HepG2 (cell line): Measurements from ENCODE around the gene CTRB2. TPM values are rescaled to one million over a fixed set of nuclear protein-coding genes. Genes with fewer than 3 reads are reported as not detected.
"Not testable (repeated sequence)": the region's sequence is repeated elsewhere in the genome, so short reads cannot be mapped to it uniquely, and the experiment has no call there.

Experiments used
- ATAC-seq: fragments of 200-7000 bp; cut with Tn5 transposase; 3 replicates; pipeline ENCODE4 v1.9.1; 2020; ENCODE audit warnings: mild to moderate bottlenecking, moderate library complexity
- BruUV-seq: library from RNA; stranded (reverse); fragments of 400-500 nt; replicated peaks from 2 replicates; lab custom pipeline; 2021; lab: Mats Ljungman, UMichigan
- CTCF ChIA-PET: fragments of 300-600 bp; formaldehyde crosslinking; extraction: SDS; loops from one replicate; lab custom pipeline; 2021; ENCODE audit warnings: low total read pairs, inconsistent platforms, low intra/inter-chr PET ratio; lab: Yijun Ruan, JAX
- POLR2A ChIA-PET: fragments of 350-600 bp; sonication (Branson Sonifier 250); formaldehyde crosslinking; loops from one replicate; lab custom pipeline; 2020; ENCODE audit warnings: antibody characterized with exemption, inconsistent platforms; lab: Yijun Ruan, JAX
- DNase-seq: peaks from one replicate; pipeline ENCODE4 v3.0.0-alpha.2; 2015; ENCODE audit warnings: low spot score
- FAIRE-seq: peaks from 3 replicates; lab custom pipeline; 2011; peaks lifted over from hg19 to GRCh38; lab: Jason Lieb, UNC
- H2AFZ ChIP-seq: one replicate; pipeline ENCODE4 v1.6.1; 2011; ENCODE audit warnings: low read length, inconsistent platforms
- H3K27ac ChIP-seq: fragments of 300-600 bp; 3 replicates; pipeline ENCODE4 v1.8.0; 2011; ENCODE audit warnings: mixed run types, mild to moderate bottlenecking, mixed read lengths, low read length, inconsistent platforms; ENCODE audit not compliant: insufficient read depth; ENCODE audit errors: extremely low read length
- H3K27me3 ChIP-seq, 2 experiments: fragments of 200-600 bp in 1 of 2; 2 replicates in 1 of 2; 3 replicates in 1 of 2; pipeline versions ENCODE4 v1.6.0 to v1.8.0; 2011; ENCODE audit warnings: low read length in 2 of 2, mild to moderate bottlenecking in 2 of 2, moderate library complexity in 2 of 2, inconsistent platforms in 1 of 2; ENCODE audit not compliant: insufficient read depth in 2 of 2, control insufficient read depth in 1 of 2
- H3K36me3 ChIP-seq, 2 experiments: fragments of 200-600 bp in 1 of 2; replicated peaks in 1 of 2; 2 replicates in 1 of 2; 3 replicates in 1 of 2; pipeline versions ENCODE4 v1.5.1 to v1.8.0; 2011; ENCODE audit warnings: low read length in 2 of 2, inconsistent platforms in 1 of 2; ENCODE audit not compliant: insufficient read depth in 2 of 2, control insufficient read depth in 1 of 2
- H3K4me1 ChIP-seq: 2 replicates; pipeline ENCODE4 v1.5.1; 2012; ENCODE audit warnings: low read length, inconsistent platforms; ENCODE audit not compliant: insufficient read depth
- H3K4me2 ChIP-seq: 2 replicates; pipeline ENCODE4 v1.6.0; 2011; ENCODE audit warnings: low read depth, low read length, inconsistent platforms
- H3K4me3 ChIP-seq, 3 experiments: fragments of 200-600 bp in 1 of 3; sonication (generic), shearing (Covaris generic) in 1 of 3; replicated peaks in 1 of 3; 2 replicates each; pipeline ENCODE4 v1.5.1; 2011 to 2016; ENCODE audit warnings: low read length in 3 of 3, inconsistent platforms in 2 of 3, low read depth in 2 of 3, mild to moderate bottlenecking in 2 of 3, control low read depth in 1 of 3, mixed read lengths in 1 of 3; ENCODE audit not compliant: insufficient read depth in 1 of 3
- H3K79me2 ChIP-seq: one replicate; pipeline ENCODE4 v1.6.1; 2011; ENCODE audit warnings: low read length, inconsistent platforms; ENCODE audit not compliant: insufficient read depth
- H3K9ac ChIP-seq: 2 replicates; pipeline ENCODE4 v1.6.0; 2011; ENCODE audit warnings: mild to moderate bottlenecking, low read depth, low read length, inconsistent platforms; ENCODE audit not compliant: insufficient read depth
- H3K9me3 ChIP-seq: 2 replicates; pipeline ENCODE4 v1.5.1; 2012; ENCODE audit warnings: mild to moderate bottlenecking, low read length
- H4K20me1 ChIP-seq: 2 replicates; pipeline ENCODE4 v1.6.0; 2011; ENCODE audit warnings: inconsistent platforms, mild to moderate bottlenecking, low read length, moderate library complexity; ENCODE audit not compliant: insufficient read depth
- AGO2 ChIP-seq: fragments of 200-400 bp; formaldehyde crosslinking; optimal IDR thresholded peaks from 2 replicates; pipeline ENCODE3; 2017; ENCODE audit warnings: mild to moderate bottlenecking, low read depth, low read length, moderate library complexity
- AKAP8 ChIP-seq: sonication (generic); formaldehyde crosslinking; IDR thresholded peaks from 2 replicates; pipeline ENCODE4 v1.5.1; 2020; ENCODE audit warnings: mild to moderate bottlenecking, missing genetic modification reagents
- HNRNPLL ChIP-seq: fragments of 200-400 bp; formaldehyde crosslinking; IDR thresholded peaks from 2 replicates; pipeline ENCODE4 v1.6.1; 2017; ENCODE audit warnings: mild to moderate bottlenecking, low read depth, low read length; ENCODE audit not compliant: poor library complexity, severe bottlenecking
- KDM2A ChIP-seq: sonication (generic); formaldehyde crosslinking; IDR thresholded peaks from 2 replicates; pipeline ENCODE4 v1.4.0; 2020; ENCODE audit warnings: low read depth, missing genetic modification reagents, borderline replicate concordance
- PCBP1 ChIP-seq: fragments of 200-400 bp; formaldehyde crosslinking; IDR thresholded peaks from 2 replicates; pipeline ENCODE4 v1.6.1; 2017; ENCODE audit warnings: mild to moderate bottlenecking, low read depth, low read length, borderline replicate concordance
- RBFOX2 ChIP-seq: fragments of 200-400 bp; formaldehyde crosslinking; IDR thresholded peaks from 2 replicates; pipeline ENCODE4 v1.6.1; 2017; ENCODE audit warnings: low read depth, mild to moderate bottlenecking, low read length
- SAFB2 ChIP-seq: sonication (generic); formaldehyde crosslinking; IDR thresholded peaks from 2 replicates; pipeline ENCODE4 v1.5.1; 2020; ENCODE audit warnings: missing genetic modification reagents, low read depth, mild to moderate bottlenecking, borderline replicate concordance
- SPEN ChIP-seq: sonication (generic); formaldehyde crosslinking; IDR thresholded peaks from 2 replicates; pipeline ENCODE4 v1.5.1; 2020; ENCODE audit warnings: low read depth, mild to moderate bottlenecking, missing genetic modification reagents
- ZBTB42 ChIP-seq: sonication (generic); formaldehyde crosslinking; IDR thresholded peaks from 2 replicates; pipeline ENCODE4 v1.5.0; 2020; ENCODE audit warnings: mild to moderate bottlenecking, missing genetic modification reagents
- ZFY ChIP-seq: sonication (generic); formaldehyde crosslinking; IDR thresholded peaks from 2 replicates; pipeline ENCODE4 v1.4.0; 2020; ENCODE audit warnings: missing genetic modification reagents
- ZNF274 ChIP-seq: sonication (generic); formaldehyde crosslinking; IDR thresholded peaks from 2 replicates; pipeline ENCODE4 v1.5.1; 2020; ENCODE audit warnings: mild to moderate bottlenecking, missing genetic modification reagents
- WGBS: methylation state at CpG from one replicate; pipeline ENCODE4 v1.1.6; 2017; ENCODE audit warnings: low lambda C conversion rate; 5-methylcytosine and 5-hydroxymethylcytosine counted together
- in situ Hi-C: cut with HindIII; loops from 2 replicates; pipeline ENCODE4 v1.10.0; 2017; ENCODE audit warnings: low pct_unique_long_range_greater_than_20kb; ENCODE audit not compliant: extremely low pct_ligation_motif_present
- intact Hi-C: fragments of 100-400 bp; cut with micrococcal nuclease; formaldehyde crosslinking; loops from one replicate; pipeline ENCODE4 v1.10.0; 2022; ENCODE audit not compliant: unreplicated experiment
- polyA plus RNA-seq, 8 experiments: library from polyadenylated mRNA; depleted of rRNA in 3 of 8; stranded (reverse) in 7 of 8; unstranded in 1 of 8; fragments of >200 nt; fragmentation: Illumina TruSeq in 4 of 8; extraction: Trizol in 4 of 8; gene quantifications; 2 replicates each; pipeline versions ENCODE4 v1.2.1 to v1.2.3, GENCODE V29; 2011 to 2016; ENCODE audit warnings: low read depth in 4 of 8, missing spikeins in 1 of 8, mixed read lengths in 1 of 8; ENCODE audit not compliant: insufficient read depth in 1 of 8
- total RNA-seq, 5 experiments: library from RNA; depleted of rRNA; stranded (reverse); fragments of >200 nt; fragmentation: Illumina TruSeq; extraction: Trizol; gene quantifications; 2 replicates each; pipeline ENCODE4 v1.2.3, GENCODE V29; 2016; ENCODE audit warnings: low read depth in 1 of 5
- TF ChIP-seq, protein P1 (sequence below): sonication (generic); formaldehyde crosslinking; IDR thresholded peaks from 2 replicates; pipeline ENCODE4 v1.9.0; 2022; ENCODE audit warnings: missing genetic modification reagents, mild to moderate bottlenecking, borderline replicate concordance

CTRB2 gene
- total and polyA plus RNA-seq, 2 of the 13 experiments (the other 11 are each of a cell fraction or from before 2014, with no cell fraction given) = 0.13 TPM; not detected in 1

DNA sequence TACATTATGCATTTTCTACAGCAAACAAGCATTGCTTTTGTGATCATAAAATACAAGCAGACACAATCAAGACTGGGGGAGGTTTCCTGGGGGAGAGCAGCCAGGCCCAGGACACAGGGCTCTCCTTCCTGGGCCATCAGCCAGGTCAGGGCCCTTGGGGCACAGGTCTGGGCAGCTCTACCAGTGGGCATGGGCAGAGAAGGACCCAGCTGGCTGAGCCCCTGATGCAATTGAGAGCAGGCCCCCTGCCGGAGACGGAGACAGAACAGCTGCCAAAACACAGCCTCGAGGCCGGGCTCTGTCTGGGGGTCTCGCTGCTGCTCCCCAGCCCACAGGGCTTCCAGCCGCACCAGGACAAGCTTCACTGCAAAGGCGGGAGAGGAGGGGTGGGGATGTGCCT lies 33.7 kb upstream of the CTRB2 start:
- H3K79me2 ChIP-seq = peaks cover 66% of the 10 kb centered on the region
- H2AFZ ChIP-seq, in situ Hi-C loops, H4K20me1 ChIP-seq, DNase-seq, CTCF ChIA-PET, ATAC-seq, FAIRE-seq, H3K4me3 ChIP-seq, H3K27ac ChIP-seq, H3K4me2 ChIP-seq, H3K9ac ChIP-seq, BruUV-seq, H3K27me3 ChIP-seq, intact Hi-C loops, H3K9me3 ChIP-seq: not testable (repeated sequence)
- POLR2A ChIA-PET = interaction anchor here (2.1 kb wide), 1 partner anchor 65 kb away, joined by 7 read pairs; no protein-coding TSS in a partner anchor
- peak; percentile 22 for TF ChIP-seq HNRNPLL
- H3K4me1 ChIP-seq = peaks cover 72% of the 10 kb centered on the region
- H3K36me3 ChIP-seq = peaks cover 39 to 47% of the 10 kb centered on the region in 2 experiments
- 96% methylated on average over 7 of the region's 7 CpGs for WGBS

DNA sequence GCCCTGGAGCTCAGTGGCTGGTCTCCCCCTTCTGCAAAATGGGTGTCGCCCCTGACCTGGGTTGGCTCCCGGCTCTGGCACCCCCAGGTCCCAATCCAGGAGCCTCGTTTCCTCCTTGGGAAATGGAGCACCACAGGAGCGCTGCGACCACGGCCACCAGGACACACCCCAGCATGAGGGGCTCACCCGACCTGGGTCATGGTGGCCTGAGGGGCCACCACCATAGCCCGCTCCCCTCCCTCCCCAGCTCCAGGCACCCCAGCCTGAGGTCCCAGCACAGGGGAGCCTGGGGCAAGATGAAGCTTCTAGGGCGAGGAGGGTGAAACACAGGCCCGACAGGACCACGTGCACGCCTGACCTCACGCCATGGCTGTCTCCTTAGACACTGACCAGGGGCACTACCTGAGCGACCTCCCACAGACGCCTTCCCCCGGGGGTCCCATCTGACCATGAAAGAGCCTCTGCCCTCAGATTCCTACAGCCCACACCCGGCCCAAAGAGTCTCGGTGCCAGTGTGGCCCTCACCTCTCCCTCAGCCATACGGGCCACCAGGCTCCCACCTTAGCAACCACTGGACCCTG lies 32.7 kb upstream of the CTRB2 start:
- intact Hi-C loops = loop anchor here (2.0 kb wide), 2 partner anchors 23 to 145 kb away; no protein-coding TSS in a partner anchor
- Histone ChIP-seq H3K4me1 (peaks cover 64% of the 10 kb centered on the region), H3K4me2 (no peak overlapping the region; the same call in 1 of the 2 replicates), H3K27me3 (no peaks in the 10 kb centered on the region), H3K27ac (peak overlapping the region; percentile 77), H2AFZ (no peak overlapping the region), H3K9ac (peak overlapping the region; percentile 72), H4K20me1 (peaks cover 5% of the 10 kb centered on the region), H3K79me2 (peaks cover 62% of the 10 kb centered on the region), H3K9me3 (no peaks in the 10 kb centered on the region), H3K4me3 (no peak overlapping the region; a peak in 1 of 6 replicates), H3K36me3 (peaks cover 48 to 52% of the 10 kb centered on the region in 2 experiments)
- in situ Hi-C loops = no loop called here
- TF ChIP-seq ZBTB42 (CRISPR knock-in tag) (no peak), RBFOX2 (peak; percentile 63; the same call in 1 of the 2 replicates), SAFB2 (CRISPR knock-in tag) (0 out of 2 replicates have a peak, but pooled peaks have one; percentile 54), ZNF274 (CRISPR knock-in tag) (no peak), SPEN (CRISPR knock-in tag) (no peak), KDM2A (no peak), PCBP1 (0 out of 2 replicates have a peak, but pooled peaks have one; percentile 21), ZFY (CRISPR knock-in tag) (0 out of 2 replicates have a peak, but pooled peaks have one; percentile 20), AGO2 (peak; percentile 96), AKAP8 (CRISPR knock-in tag) (0 out of 2 replicates have a peak, but pooled peaks have one; percentile 23)
- TF ChIP-seq, protein P1, sequence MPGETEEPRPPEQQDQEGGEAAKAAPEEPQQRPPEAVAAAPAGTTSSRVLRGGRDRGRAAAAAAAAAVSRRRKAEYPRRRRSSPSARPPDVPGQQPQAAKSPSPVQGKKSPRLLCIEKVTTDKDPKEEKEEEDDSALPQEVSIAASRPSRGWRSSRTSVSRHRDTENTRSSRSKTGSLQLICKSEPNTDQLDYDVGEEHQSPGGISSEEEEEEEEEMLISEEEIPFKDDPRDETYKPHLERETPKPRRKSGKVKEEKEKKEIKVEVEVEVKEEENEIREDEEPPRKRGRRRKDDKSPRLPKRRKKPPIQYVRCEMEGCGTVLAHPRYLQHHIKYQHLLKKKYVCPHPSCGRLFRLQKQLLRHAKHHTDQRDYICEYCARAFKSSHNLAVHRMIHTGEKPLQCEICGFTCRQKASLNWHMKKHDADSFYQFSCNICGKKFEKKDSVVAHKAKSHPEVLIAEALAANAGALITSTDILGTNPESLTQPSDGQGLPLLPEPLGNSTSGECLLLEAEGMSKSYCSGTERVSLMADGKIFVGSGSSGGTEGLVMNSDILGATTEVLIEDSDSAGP (CRISPR knock-in tag) = 0 out of 2 replicates have a peak, but pooled peaks have one; percentile 1
- WGBS = 93% methylated on average over 16 of the region's 19 CpGs
- no peak for ATAC-seq
- BruUV-seq = no TSS peak
- no peak for DNase-seq
- no peak for FAIRE-seq
- ChIA-PET CTCF (no interaction called here), POLR2A (interaction anchor here (1.1 to 4.0 kb wide), 6 partner anchors 8 to 66 kb away, joined by 4 to 15 read pairs (median 6); partner anchors contain the start of gene BCAR1)
